ENCODE measurements around the gene IL10RB.

GRCh38 chr21:33332143-33332542 is 66.0 kb downstream of the IL10RB start:
- TF ChIP-seq CTCF (conservative IDR thresholded peaks at IDR 0.05) (no peak), ZFX (IDR thresholded peaks at IDR 0.05) (no peak)
